Kidney epithelial cell (primary cell): ENCODE results near the gene CLASP2. TPM values are rescaled to one million over a fixed set of nuclear protein-coding genes. Genes with fewer than 3 reads are reported as not detected.
"Not testable (repeated sequence)": the region's sequence is repeated elsewhere in the genome, so short reads cannot be mapped to it uniquely, and the experiment has no call there.

Experiments
- DNase-seq: peaks from one replicate; pipeline ENCODE4 v3.0.0-alpha.2; 2010; ENCODE audit warnings: low read depth
- H3K27me3 ChIP-seq: 2 replicates; pipeline ENCODE4 v1.6.0; 2011; ENCODE audit warnings: low read length; ENCODE audit not compliant: control insufficient read depth, insufficient read depth
- H3K36me3 ChIP-seq: 2 replicates; pipeline ENCODE4 v1.5.1; 2011; ENCODE audit warnings: low read length; ENCODE audit not compliant: control insufficient read depth, insufficient read depth
- H3K4me3 ChIP-seq: 2 replicates; pipeline ENCODE4 v1.5.1; 2011; ENCODE audit warnings: low read depth, mild to moderate bottlenecking, control low read depth, low read length
- total RNA-seq: library from RNA; depleted of rRNA; stranded (reverse); fragments of >200 nt; gene quantifications from 2 replicates; pipeline ENCODE4 v1.2.3, GENCODE V29; 2015
- TF ChIP-seq, protein P1 (sequence below): IDR thresholded peaks from 2 replicates; pipeline ENCODE4 v1.5.1; 2011; ENCODE audit warnings: mild to moderate bottlenecking, moderate library complexity, low read length, control low read depth, inconsistent platforms; ENCODE audit not compliant: insufficient read depth, poor library complexity, severe bottlenecking

CLASP2 gene
- total RNA-seq, 1 donor from 2014 or later = 52.4 TPM

- no peaks in the 10 kb centered on the region for H3K36me3 ChIP-seq
- no peak for DNase-seq
- TF ChIP-seq, protein P1, sequence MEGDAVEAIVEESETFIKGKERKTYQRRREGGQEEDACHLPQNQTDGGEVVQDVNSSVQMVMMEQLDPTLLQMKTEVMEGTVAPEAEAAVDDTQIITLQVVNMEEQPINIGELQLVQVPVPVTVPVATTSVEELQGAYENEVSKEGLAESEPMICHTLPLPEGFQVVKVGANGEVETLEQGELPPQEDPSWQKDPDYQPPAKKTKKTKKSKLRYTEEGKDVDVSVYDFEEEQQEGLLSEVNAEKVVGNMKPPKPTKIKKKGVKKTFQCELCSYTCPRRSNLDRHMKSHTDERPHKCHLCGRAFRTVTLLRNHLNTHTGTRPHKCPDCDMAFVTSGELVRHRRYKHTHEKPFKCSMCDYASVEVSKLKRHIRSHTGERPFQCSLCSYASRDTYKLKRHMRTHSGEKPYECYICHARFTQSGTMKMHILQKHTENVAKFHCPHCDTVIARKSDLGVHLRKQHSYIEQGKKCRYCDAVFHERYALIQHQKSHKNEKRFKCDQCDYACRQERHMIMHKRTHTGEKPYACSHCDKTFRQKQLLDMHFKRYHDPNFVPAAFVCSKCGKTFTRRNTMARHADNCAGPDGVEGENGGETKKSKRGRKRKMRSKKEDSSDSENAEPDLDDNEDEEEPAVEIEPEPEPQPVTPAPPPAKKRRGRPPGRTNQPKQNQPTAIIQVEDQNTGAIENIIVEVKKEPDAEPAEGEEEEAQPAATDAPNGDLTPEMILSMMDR = no peak
- H3K4me3 ChIP-seq = no peak overlapping the region
- no peaks in the 10 kb centered on the region for H3K27me3 ChIP-seq
These were observed 257.0 kb downstream of the CLASP2 start for GRCh38 chr3:33461097-33461496.

DNA sequence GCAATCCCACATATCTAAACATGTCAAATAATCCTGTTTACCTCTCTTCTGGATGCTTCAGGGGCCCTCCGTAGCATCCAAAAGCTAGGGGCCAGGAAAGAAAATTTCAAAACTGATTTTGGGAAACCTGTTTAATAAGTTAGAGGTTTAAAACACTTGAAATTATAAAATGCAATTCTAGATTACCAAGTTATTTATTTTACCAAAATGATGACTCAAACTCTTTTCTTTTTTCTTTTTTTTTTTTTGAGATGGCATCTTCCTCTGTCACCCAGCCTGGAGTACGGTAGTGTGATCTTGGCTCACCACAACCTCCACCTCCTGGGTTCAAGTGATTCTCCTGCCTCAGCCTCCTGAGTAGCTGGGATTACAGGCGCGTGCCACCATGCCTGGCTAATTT, 258.5 kb downstream of the CLASP2 start:
- not testable (repeated sequence) for H3K36me3 ChIP-seq, H3K4me3 ChIP-seq, H3K27me3 ChIP-seq, DNase-seq

DNA sequence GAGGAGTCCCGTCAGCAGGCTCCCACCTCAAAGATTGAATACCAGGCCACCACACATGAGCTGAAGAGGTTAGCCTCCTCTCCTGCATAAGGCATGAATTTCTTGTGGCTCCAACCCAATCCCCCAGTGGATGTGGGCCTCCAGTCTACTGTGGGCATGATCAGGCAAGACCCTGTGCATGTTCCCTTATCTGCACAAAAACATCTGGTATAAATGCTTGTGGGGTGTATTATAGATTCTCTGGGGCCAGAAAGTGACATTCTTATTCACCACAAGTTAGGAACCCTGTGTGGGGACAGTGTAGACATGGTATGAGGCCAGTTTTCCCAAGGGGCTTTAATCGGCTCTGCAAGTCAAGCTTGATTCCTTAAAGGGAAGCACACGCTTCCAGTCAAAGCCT, 259.6 kb downstream of the CLASP2 start:
- TF ChIP-seq, protein P1 = no peak
- DNase-seq = no peak
- Histone ChIP-seq H3K27me3 (no peaks in the 10 kb centered on the region), H3K4me3 (no peak overlapping the region), H3K36me3 (no peaks in the 10 kb centered on the region)

DNA sequence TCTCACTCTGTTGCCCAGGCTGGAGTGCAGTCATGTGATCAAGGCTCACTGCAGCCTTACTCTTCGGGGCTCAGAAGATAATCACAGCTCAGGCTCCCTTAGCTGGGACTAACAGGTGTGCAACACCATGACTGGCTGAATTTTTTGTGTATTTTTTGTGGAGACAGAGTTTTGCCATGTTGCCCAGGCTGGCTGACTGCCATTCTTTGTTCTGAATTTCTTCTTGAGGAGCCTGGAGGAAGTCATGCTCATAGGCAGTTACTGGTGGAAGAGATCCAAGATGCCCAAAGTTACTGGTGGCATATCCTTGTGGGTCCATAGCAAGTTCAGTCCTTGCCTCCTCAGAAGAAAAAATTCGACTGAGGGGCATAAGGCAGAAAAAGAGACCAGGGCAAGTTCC, 261.3 kb downstream of the CLASP2 start:
- no peak for DNase-seq
- no peaks in the 10 kb centered on the region for H3K36me3 ChIP-seq
- no peaks in the 10 kb centered on the region for H3K27me3 ChIP-seq
- TF ChIP-seq, protein P1 = no peak
- no peak overlapping the region for H3K4me3 ChIP-seq

GRCh38 chr3:33453331-33453761, 264.7 kb downstream of the CLASP2 start:
- no peak for DNase-seq
- Histone ChIP-seq H3K36me3 (no peaks in the 10 kb centered on the region), H3K4me3 (no peak overlapping the region), H3K27me3 (no peaks in the 10 kb centered on the region)
- TF ChIP-seq, protein P1 = no peak

DNA sequence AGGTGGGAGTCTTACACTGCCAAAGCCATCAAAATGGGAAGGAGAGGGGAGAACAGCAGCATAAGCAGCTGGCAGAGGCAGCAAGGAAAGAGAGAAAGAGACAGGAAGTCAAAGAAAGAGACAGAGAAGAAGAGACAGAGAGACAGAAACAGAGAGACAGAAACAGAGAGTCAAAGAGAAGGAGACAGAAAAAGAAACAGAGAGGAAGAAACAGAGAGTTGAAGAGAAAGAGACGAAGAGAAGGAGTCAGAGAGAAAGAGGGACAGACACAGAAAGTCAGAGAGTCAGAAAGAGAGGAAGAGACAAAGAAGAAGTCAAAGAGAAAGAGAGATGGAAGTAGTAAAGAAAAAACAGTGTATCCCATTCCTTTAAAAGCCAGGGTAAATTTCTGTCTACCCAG, 266.1 kb downstream of the CLASP2 start:
- H3K27me3 ChIP-seq, H3K36me3 ChIP-seq, H3K4me3 ChIP-seq, DNase-seq: not testable (repeated sequence)

- Histone ChIP-seq H3K36me3 (no peaks in the 10 kb centered on the region), H3K4me3 (no peak overlapping the region), H3K27me3 (no peaks in the 10 kb centered on the region)
- no peak for DNase-seq
- TF ChIP-seq, protein P1 = no peak
These were observed 270.1 kb downstream of the CLASP2 start for GRCh38 chr3:33447958-33448357.

DNA sequence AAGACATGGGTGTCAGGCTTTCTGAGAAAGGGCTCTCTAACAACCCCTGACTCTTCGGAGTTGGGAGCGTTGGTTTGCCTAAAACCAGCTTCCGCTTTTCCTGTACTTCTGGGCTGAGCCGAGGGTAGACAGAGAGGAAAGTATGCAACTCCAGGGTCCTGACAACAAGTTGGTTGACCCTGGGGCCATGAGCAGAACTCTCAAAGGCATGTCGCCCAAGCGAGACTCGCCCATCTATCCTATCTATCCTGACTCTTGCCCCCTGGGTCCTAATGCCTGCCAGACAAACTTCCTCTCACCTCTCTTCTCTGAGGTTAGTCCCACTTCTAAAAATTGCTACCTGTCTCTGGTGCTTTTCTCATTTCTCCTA, 270.8 kb downstream of the CLASP2 start:
- not testable (repeated sequence) for H3K36me3 ChIP-seq, H3K4me3 ChIP-seq, H3K27me3 ChIP-seq

More for the DNA sequence above, 270.8 kb downstream of the CLASP2 start:
- DNase-seq = not testable (repeated sequence)
